ENCODE results near the gene IMPG2.

- TF ChIP-seq GATA2 (IDR thresholded peaks at IDR 0.05; ENCODE audit: low read depth, low read length): no peak
- TF ChIP-seq GATA3 (IDR thresholded peaks at IDR 0.05; ENCODE audit: low read depth, low read length): no peak
These were observed 32.1 kb downstream of the IMPG2 start for GRCh38 chr3:101288294-101288693.

Data from SH-SY5Y (cell line).